ENCODE results near the gene APLF. TPM values are rescaled to one million over a fixed set of nuclear protein-coding genes. Genes with fewer than 3 reads are reported as not detected.
A peak's percentile ranks its signal among the peaks of the same experiment; 100 is the strongest.
"Not testable (repeated sequence)": the region's sequence is repeated elsewhere in the genome, so short reads cannot be mapped to it uniquely, and the experiment has no call there.

The APLF gene
- total RNA-seq, 1 donor from 2014 or later = 3.0 TPM

- no peak overlapping the region for H3K27ac Mint-ChIP-seq
- intact Hi-C loops (cut with micrococcal nuclease) = no loop called here
- H3K4me3 Mint-ChIP-seq = no peak overlapping the region
- H3K36me3 Mint-ChIP-seq (ENCODE audit: low read depth) = no peaks in the 10 kb centered on the region
- no peaks in the 10 kb centered on the region for H3K4me1 Mint-ChIP-seq (ENCODE audit: low read depth)
- no peaks in the 10 kb centered on the region for H3K27me3 Mint-ChIP-seq (ENCODE audit: insufficient read depth)
- H3K9me3 Mint-ChIP-seq = peaks cover 23% of the 10 kb centered on the region
- no peak for DNase-seq (ENCODE audit: low spot score)
Measured at GRCh38 chr2:68499133-68499532, 31.7 kb downstream of the APLF start.

DNA sequence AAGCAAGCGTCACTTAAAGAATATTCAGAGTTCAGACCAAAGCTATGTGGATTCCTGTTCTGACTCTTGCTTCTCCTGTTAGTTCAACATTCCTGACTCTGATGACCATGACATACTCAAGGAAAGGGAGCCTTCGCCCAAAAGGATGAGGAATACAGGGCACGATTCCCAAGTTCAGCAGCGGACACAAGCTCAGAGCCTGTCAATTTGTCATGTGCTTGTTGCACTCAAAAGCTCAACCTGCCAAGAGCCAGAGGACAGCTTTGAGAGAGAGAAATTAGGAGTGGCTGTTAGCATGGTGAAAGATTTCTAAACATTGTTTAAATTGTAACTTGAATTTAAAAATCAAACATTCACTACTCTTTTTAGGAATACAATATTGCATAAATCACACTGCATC lies 33.3 kb downstream of the APLF start:
- H3K4me3 Mint-ChIP-seq = no peak overlapping the region

GRCh38 chr2:68501768-68502167 lies 34.4 kb downstream of the APLF start:
- H3K36me3 Mint-ChIP-seq (ENCODE audit: low read depth) = no peaks in the 10 kb centered on the region
- no peak for DNase-seq (ENCODE audit: low spot score)
- no peak overlapping the region for H3K27ac Mint-ChIP-seq
- H3K27me3 Mint-ChIP-seq (ENCODE audit: insufficient read depth) = no peaks in the 10 kb centered on the region
- peaks cover 12% of the 10 kb centered on the region for H3K4me1 Mint-ChIP-seq (ENCODE audit: low read depth)
- H3K4me3 Mint-ChIP-seq = no peak overlapping the region
- intact Hi-C loops (cut with micrococcal nuclease) = no loop called here
- peaks cover 6% of the 10 kb centered on the region for H3K9me3 Mint-ChIP-seq

More for the DNA sequence above, 33.3 kb downstream of the APLF start:
- Mint-ChIP-seq H3K27me3 (ENCODE audit: insufficient read depth) (no peaks in the 10 kb centered on the region), H3K36me3 (ENCODE audit: low read depth) (no peaks in the 10 kb centered on the region), H3K9me3 (peaks cover 15% of the 10 kb centered on the region), H3K4me1 (ENCODE audit: low read depth) (peaks cover under 1% of the 10 kb centered on the region), H3K27ac (no peak overlapping the region)
- intact Hi-C loops (cut with micrococcal nuclease) = no loop called here
- no peak for DNase-seq (ENCODE audit: low spot score)

DNA sequence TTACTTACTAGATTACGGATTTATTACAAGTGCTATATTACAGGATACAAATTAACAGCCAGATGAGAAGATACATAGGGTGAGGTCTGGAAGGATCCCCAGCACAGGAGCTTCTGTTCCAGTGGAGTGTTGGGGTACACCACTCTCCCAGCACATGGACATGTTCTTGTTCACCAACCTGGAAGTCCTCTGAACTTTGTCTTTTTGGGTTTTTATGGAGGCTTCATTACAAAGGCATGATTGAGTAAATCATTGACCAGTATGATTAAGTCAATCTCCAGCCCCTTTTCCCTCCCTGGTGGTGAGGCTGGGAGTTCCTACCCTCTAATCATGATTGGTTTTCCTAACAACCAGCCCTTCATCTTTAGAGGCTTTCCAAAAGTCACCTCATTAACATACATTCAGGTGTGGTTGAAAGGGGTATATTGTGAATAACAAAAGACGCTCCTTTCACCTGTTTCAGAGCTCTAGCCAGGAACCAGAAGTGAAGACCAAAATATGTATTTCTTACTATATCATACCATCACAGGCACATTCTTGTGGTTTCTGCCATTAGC lies 38.3 kb downstream of the APLF start:
- Mint-ChIP-seq H3K27me3 (ENCODE audit: insufficient read depth) (no peaks in the 10 kb centered on the region), H3K4me3 (no peak overlapping the region), H3K9me3 (peaks cover 5% of the 10 kb centered on the region), H3K27ac (no peak overlapping the region), H3K36me3 (ENCODE audit: low read depth) (no peaks in the 10 kb centered on the region), H3K4me1 (ENCODE audit: low read depth) (peaks cover 12% of the 10 kb centered on the region)
- intact Hi-C loops (cut with micrococcal nuclease) = no loop called here
- no peak for DNase-seq (ENCODE audit: low spot score)

DNA sequence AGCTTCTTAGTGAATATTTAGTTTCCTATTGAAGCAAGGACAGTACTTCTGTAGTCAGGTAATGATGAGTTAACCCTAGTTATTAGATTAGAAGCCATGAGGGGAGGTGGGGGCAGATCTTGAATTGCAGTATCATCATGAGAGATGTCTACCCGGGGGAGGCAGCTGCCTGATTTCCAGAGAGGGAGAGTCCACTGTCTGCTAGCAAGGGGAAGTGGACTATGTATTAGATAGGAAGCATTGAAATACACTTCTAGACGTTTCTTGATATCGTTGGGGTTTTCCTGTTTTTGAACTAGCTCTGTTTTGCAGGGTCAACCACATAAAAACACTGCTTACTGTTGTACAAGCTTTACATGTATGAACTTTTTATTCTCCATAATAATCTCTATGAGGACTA lies 38.8 kb downstream of the APLF start:
- DNase-seq (ENCODE audit: low spot score) = no peak
- Mint-ChIP-seq H3K9me3 (peaks cover 5% of the 10 kb centered on the region), H3K36me3 (ENCODE audit: low read depth) (no peaks in the 10 kb centered on the region), H3K4me1 (ENCODE audit: low read depth) (peaks cover 12% of the 10 kb centered on the region), H3K4me3 (no peak overlapping the region), H3K27ac (no peak overlapping the region), H3K27me3 (ENCODE audit: insufficient read depth) (no peaks in the 10 kb centered on the region)
- intact Hi-C loops (cut with micrococcal nuclease) = no loop called here

DNA sequence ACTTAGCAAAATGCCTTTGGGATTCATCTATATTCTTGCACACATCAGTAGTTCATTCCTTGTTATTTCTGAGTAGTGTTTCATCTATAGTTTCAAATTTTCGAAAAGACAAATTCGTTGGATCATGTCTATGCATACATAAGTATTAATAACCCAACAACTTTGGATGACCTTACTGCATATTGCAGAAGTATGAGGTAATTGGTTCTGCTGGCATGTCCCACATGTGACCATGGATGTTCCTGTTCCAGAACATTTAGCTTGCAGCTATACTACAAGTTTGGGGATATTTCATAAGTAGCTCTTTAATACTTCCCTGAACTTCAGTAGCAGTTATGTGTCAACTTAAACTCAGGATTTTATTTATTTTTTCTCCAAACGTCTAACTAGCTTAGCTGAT lies 44.9 kb downstream of the APLF start:
- intact Hi-C loops (cut with micrococcal nuclease) = no loop called here
- Mint-ChIP-seq H3K9me3 (peaks cover 5% of the 10 kb centered on the region), H3K4me3 (no peak overlapping the region), H3K27ac (no peak overlapping the region), H3K27me3 (ENCODE audit: insufficient read depth) (no peaks in the 10 kb centered on the region), H3K36me3 (ENCODE audit: low read depth) (no peaks in the 10 kb centered on the region), H3K4me1 (ENCODE audit: low read depth) (no peaks in the 10 kb centered on the region)
- no peak for DNase-seq (ENCODE audit: low spot score)

- H3K4me3 Mint-ChIP-seq = no peak overlapping the region
- no peak overlapping the region for H3K27ac Mint-ChIP-seq
- intact Hi-C loops (cut with micrococcal nuclease) = no loop called here
- H3K9me3 Mint-ChIP-seq = peaks cover 5% of the 10 kb centered on the region
- H3K4me1 Mint-ChIP-seq (ENCODE audit: low read depth) = no peaks in the 10 kb centered on the region
- no peaks in the 10 kb centered on the region for H3K36me3 Mint-ChIP-seq (ENCODE audit: low read depth)
- DNase-seq (ENCODE audit: low spot score) = no peak
- H3K27me3 Mint-ChIP-seq (ENCODE audit: insufficient read depth) = no peaks in the 10 kb centered on the region
Measured at GRCh38 chr2:68512966-68513365, 45.6 kb downstream of the APLF start.

DNA sequence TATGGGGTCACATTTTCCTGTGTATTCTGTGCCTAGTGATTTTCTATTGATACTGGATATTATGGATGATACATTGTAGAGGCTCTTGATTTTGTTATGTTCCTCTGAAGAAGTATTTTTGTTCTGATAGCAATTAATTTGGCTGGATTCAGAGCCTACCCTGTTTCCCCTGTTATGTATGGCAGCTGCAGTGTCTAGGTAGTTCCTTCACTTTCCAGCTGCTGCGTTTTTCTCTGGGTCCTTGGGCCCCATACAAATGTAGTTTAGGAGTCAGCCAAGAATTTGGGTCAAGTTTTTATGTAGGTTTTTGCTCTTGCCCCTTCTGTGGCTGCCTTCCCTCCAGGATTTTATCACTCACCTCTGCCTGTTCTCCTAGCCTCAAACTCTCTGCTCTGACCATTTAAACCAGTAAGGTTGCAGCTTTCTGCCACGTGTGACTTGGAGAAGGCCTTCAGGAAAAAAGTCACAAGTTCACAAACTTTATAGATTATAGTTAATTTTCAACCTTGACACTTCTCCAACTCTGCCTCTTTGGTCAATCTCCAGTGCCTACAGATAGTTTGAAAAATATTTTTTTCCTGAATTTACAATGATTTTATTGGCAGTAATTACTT lies 47.0 kb downstream of the APLF start:
- Mint-ChIP-seq H3K27ac (no peak overlapping the region), H3K4me1 (ENCODE audit: low read depth) (peaks cover 1% of the 10 kb centered on the region), H3K27me3 (ENCODE audit: insufficient read depth) (no peaks in the 10 kb centered on the region), H3K36me3 (ENCODE audit: low read depth) (no peaks in the 10 kb centered on the region), H3K9me3 (no peaks in the 10 kb centered on the region), H3K4me3 (no peak overlapping the region)
- no peak for DNase-seq (ENCODE audit: low spot score)
- intact Hi-C loops (cut with micrococcal nuclease) = no loop called here

- Mint-ChIP-seq H3K27me3 (ENCODE audit: insufficient read depth) (no peaks in the 10 kb centered on the region), H3K9me3 (no peaks in the 10 kb centered on the region), H3K4me1 (ENCODE audit: low read depth) (peaks cover 20% of the 10 kb centered on the region), H3K36me3 (ENCODE audit: low read depth) (no peaks in the 10 kb centered on the region), H3K27ac (no peak overlapping the region), H3K4me3 (no peak overlapping the region)
- intact Hi-C loops (cut with micrococcal nuclease) = no loop called here
- DNase-seq (ENCODE audit: low spot score) = no peak
Measured at GRCh38 chr2:68516051-68516955, 48.9 kb downstream of the APLF start.

DNA sequence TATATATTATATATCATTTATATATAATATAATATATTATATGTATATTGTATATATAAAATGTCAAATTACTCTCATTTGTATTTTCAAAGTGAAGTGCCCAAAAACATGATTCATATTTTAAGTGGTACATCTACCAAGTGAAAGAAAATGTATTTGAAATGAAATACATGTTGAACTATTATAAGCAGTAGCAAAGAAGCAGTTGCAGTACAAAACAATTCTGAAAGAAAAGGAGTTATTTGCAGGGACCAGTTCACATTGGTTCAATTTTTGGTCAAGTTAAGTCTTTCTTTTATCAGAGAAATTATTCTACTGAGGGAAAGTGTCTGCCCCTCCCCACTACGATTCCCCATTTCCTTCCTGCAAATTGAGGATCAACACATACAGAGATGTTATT lies 51.9 kb downstream of the APLF start:
- intact Hi-C loops (cut with micrococcal nuclease) = loop anchor here (1.0 to 2.0 kb wide), 3 partner anchors 52 to 389 kb away; partner anchors contain the start of genes APLF and FBXO48
- Mint-ChIP-seq H3K27ac (no peak overlapping the region), H3K36me3 (ENCODE audit: low read depth) (no peaks in the 10 kb centered on the region), H3K4me1 (ENCODE audit: low read depth) (peaks cover 24% of the 10 kb centered on the region), H3K4me3 (no peak overlapping the region), H3K27me3 (ENCODE audit: insufficient read depth) (no peaks in the 10 kb centered on the region), H3K9me3 (no peaks in the 10 kb centered on the region)
- DNase-seq (ENCODE audit: low spot score) = no peak

GRCh38 chr2:68521037-68521436 lies 53.7 kb downstream of the APLF start:
- Mint-ChIP-seq H3K4me3 (no peak overlapping the region), H3K27me3 (ENCODE audit: insufficient read depth) (no peaks in the 10 kb centered on the region), H3K9me3 (no peaks in the 10 kb centered on the region), H3K27ac (peak overlapping the region; percentile 14), H3K36me3 (ENCODE audit: low read depth) (peaks cover 3% of the 10 kb centered on the region), H3K4me1 (ENCODE audit: low read depth) (peaks cover 24% of the 10 kb centered on the region)
- DNase-seq (ENCODE audit: low spot score) = no peak
- intact Hi-C loops (cut with micrococcal nuclease) = loop anchor here (1.0 to 5.0 kb wide), 4 partner anchors 71 to 319 kb away; no protein-coding TSS in a partner anchor

GRCh38 chr2:68526943-68527342 lies 59.6 kb downstream of the APLF start:
- intact Hi-C loops (cut with micrococcal nuclease); H3K4me1 Mint-ChIP-seq (ENCODE audit: low read depth); H3K27ac Mint-ChIP-seq; H3K9me3 Mint-ChIP-seq; H3K36me3 Mint-ChIP-seq (ENCODE audit: low read depth); H3K27me3 Mint-ChIP-seq (ENCODE audit: insufficient read depth); DNase-seq (ENCODE audit: low spot score); H3K4me3 Mint-ChIP-seq: not testable (repeated sequence)

Data from activated T-helper 1 cell treated with anti-CD3 and anti-CD28 coated beads, Interleukin-12 subunit alpha, Interleukin-12 subunit beta, Interleukin-2, Interleukin-4 antibody, amounts not matched to agents 30 ng/mL and 10 ng/mL and 1 ng/mL, durations not matched to agents 14 hours and 24 hours and 36 hours (primary cell).